Lower leg skin (tissue), 4 donors: ENCODE results near the gene FDCSP. TPM values are rescaled to one million over a fixed set of nuclear protein-coding genes. Genes with fewer than 3 reads are reported as not detected.

ENCODE experiments used
- DNase-seq, 2 donors: peaks; one replicate each; pipeline ENCODE4 v3.0.0-alpha.2; 2019; ENCODE audit warnings: low spot score in 2 of 2
- H3K4me3 ChIP-seq: fragments of 200-600 bp; sonication (generic); 2 replicates; pipeline ENCODE4 v1.5.1; 2017; ENCODE audit warnings: mild to moderate bottlenecking, low read depth; ENCODE audit not compliant: poor library complexity, severe bottlenecking
- CTCF ChIP-seq, 3 donors: fragments of 450-650 bp; IDR thresholded peaks; one replicate each; pipeline ENCODE4 v1.5.1; 2016; ENCODE audit warnings: antibody characterized with exemption in 3 of 3, mild to moderate bottlenecking in 3 of 3, moderate library complexity in 2 of 3
- POLR2A ChIP-seq, 2 donors: fragments of 450-650 bp; IDR thresholded peaks; one replicate each; pipeline ENCODE4 v1.6.1; 2016 to 2017; ENCODE audit warnings: antibody characterized with exemption in 2 of 2, mild to moderate bottlenecking in 1 of 2, moderate library complexity in 1 of 2
- WGBS, 2 donors: methylation state at CpG; one replicate each; pipeline ENCODE4 v1.1.5; 2018; 5-methylcytosine and 5-hydroxymethylcytosine counted together
- intact Hi-C: fragments of 100-400 bp; cut with DNase I; formaldehyde crosslinking; loops from one replicate; pipeline ENCODE4 v1.15.0; 2023; ENCODE audit warnings: low total_unique reads
- total RNA-seq, 4 donors: library from RNA; depleted of rRNA; stranded (reverse); fragments of >200 nt; gene quantifications; one replicate each; pipeline ENCODE4 v1.1.0, GENCODE V29; 2016

Gene FDCSP
- total RNA-seq = not detected

DNA sequence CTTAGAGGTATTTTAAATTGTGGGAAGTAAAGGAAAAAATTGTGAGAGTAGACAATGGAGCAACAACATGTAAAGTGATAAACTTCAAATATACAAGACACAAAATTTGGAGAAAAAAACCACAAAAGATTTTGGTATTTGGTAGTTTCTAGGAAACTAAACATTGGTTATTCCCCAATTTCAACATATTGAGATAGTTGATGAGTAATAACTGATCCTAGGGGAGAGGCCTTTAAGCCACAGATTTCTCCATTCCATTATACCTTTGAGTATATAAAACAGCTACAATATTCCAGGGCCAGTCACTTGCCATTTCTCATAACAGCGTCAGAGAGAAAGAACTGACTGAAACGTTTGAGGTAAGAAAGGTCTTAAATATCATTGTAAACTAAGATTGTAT lies at the start of gene FDCSP:
TSS of gene FDCSP (plus strand) at position 301 of the 400 bp plus-strand sequence. CDS start 5,071 bp downstream, outside the sequence.
- intact Hi-C loops = no loop called here
- WGBS, 2 donors = 76 to 86% methylated on average over 2 of the region's 2 CpGs
- no peak for DNase-seq

GRCh38 chr4:70177090-70177489 lies 48.8 kb upstream of the FDCSP start:
- H3K4me3 ChIP-seq = no peak overlapping the region
- intact Hi-C loops = no loop called here
- no peak for TF ChIP-seq POLR2A (IDR thresholded peaks at IDR 0.05)
- no peak for TF ChIP-seq CTCF (IDR thresholded peaks at IDR 0.05)
- DNase-seq = no peak
- WGBS, 2 donors = 28 to 30% methylated on average over 5 of the region's 5 CpGs

More for the DNA sequence above, at the start of gene FDCSP:
- H3K4me3 ChIP-seq = no peak within 1 kb of the TSS
- TF ChIP-seq CTCF (IDR thresholded peaks at IDR 0.05) (no peak), POLR2A (IDR thresholded peaks at IDR 0.05) (no peak)

DNA sequence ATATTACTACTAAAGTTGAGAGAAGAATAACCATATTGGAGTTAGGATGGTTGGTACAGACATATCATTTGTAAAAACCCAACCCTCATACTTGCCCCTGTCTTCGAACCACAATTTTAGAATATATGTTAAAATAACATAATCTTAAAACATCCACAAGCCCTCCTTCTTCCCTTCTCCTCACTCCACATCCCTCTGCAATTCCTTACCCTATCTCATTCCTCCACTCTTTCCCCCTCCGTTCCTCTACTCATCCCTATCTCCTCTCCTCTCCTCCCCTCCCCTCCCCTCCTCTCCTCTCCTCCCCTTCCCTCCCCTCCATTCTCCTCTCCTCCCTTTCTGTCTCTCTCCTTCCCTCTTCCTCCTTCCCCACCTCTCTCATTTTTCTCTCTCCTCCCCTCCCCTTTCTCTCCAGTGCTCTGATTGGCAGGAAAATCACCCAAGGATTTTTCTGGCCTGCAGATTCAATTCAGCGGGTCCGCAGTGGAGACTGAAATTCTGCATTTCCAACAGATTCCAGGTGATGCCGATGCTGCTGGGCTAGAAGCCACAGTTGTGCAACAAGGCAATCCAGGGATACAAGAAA lies 47.8 kb upstream of the FDCSP start:
- no peak for TF ChIP-seq CTCF (IDR thresholded peaks at IDR 0.05)
- TF ChIP-seq POLR2A (IDR thresholded peaks at IDR 0.05) = no peak
- no peak for DNase-seq
- H3K4me3 ChIP-seq = no peak overlapping the region
- intact Hi-C loops = no loop called here
- 85 to 86% methylated on average over 5 of the region's 5 CpGs for WGBS, 2 donors

DNA sequence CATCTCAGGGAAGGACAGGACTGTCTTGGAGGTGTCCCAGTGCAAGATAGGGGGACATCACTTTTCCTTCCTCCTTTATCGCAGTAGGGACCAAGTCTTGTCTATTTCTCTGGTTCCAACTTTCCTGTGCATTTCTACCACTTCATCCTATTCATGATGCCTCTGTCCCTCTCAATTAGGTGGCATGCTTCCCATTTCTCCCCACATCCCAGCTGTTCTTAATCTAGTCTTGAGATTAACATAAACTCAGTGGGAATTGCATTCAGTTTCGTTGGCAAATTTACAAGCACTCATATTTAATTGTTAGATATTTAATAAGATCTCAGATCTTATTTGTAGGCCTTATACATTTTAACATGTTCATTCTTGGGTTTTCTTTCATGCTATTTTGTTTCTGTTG lies 46.1 kb upstream of the FDCSP start:
- no peak for TF ChIP-seq POLR2A (IDR thresholded peaks at IDR 0.05)
- no peak for TF ChIP-seq CTCF (IDR thresholded peaks at IDR 0.05)
- 67 to 71% methylated on average over 2 of the region's 2 CpGs for WGBS, 2 donors
- intact Hi-C loops = no loop called here
- no peak overlapping the region for H3K4me3 ChIP-seq
- DNase-seq = no peak

DNA sequence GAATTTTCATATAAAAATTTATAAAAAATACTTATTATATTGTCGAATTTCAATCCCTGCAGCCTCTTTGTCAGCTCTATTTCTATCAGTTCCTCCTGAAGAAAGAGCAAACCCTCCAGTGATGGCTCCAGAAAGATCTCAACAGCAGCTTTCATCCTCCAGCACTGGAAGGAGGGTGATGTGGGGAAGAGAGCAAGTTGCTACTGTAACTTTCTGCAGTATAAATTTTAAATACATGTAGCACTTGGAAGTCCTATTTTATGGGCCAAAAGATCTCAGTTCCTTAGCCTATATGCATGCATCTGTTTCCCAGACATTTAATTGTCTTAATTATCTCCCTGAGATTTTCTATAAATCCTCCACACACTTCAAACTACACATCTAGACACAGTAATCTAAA lies 44.1 kb upstream of the FDCSP start:
- DNase-seq = no peak
- 57 to 76% methylated on average over 1 of the region's 1 CpG for WGBS, 2 donors
- intact Hi-C loops = no loop called here
- TF ChIP-seq CTCF (IDR thresholded peaks at IDR 0.05) = no peak
- no peak for TF ChIP-seq POLR2A (IDR thresholded peaks at IDR 0.05)
- H3K4me3 ChIP-seq = no peak overlapping the region
